PFSK-1 (cell line): ENCODE measurements around the gene CDCP2.

ENCODE experiments used
- FOXP2 ChIP-seq: optimal IDR thresholded peaks from 2 replicates; pipeline ENCODE3; 2011; ENCODE audit warnings: borderline replicate concordance, control low read depth, inconsistent platforms; ENCODE audit not compliant: insufficient read depth; ENCODE audit errors: extremely low read length, extremely low read depth
- POLR2AphosphoS5 ChIP-seq: IDR thresholded peaks from 2 replicates; pipeline ENCODE4 v1.6.1; 2012; ENCODE audit warnings: low read depth, mild to moderate bottlenecking, control low read depth, low read length, moderate library complexity
- REST ChIP-seq, 2 experiments: IDR thresholded peaks; 2 replicates each; pipeline versions ENCODE4 v1.6.1 to v1.8.0; 2011 to 2012; ENCODE audit warnings: low read depth in 2 of 2, low read length in 2 of 2, control low read depth in 1 of 2, inconsistent platforms in 1 of 2, mild to moderate bottlenecking in 1 of 2, moderate library complexity in 1 of 2; ENCODE audit not compliant: insufficient read depth in 1 of 2
- SIN3A ChIP-seq: IDR thresholded peaks from 2 replicates; pipeline ENCODE4 v1.6.1; 2012; ENCODE audit warnings: mild to moderate bottlenecking, low read length, moderate library complexity, borderline replicate concordance; ENCODE audit not compliant: insufficient read depth
- TAF1 ChIP-seq: IDR thresholded peaks from 2 replicates; pipeline ENCODE4 v1.6.1; 2012; ENCODE audit warnings: low read length, control low read depth, borderline replicate concordance; ENCODE audit not compliant: insufficient read depth

GRCh38 chr1:54163573-54163972 lies 10.8 kb upstream of the CDCP2 start:
- TF ChIP-seq SIN3A (no peak), REST (IDR thresholded peaks at IDR 0.05; ENCODE audit: insufficient read depth in 1 of 2, low read depth in 2 of 2, low read length in 2 of 2) (no peak), POLR2AphosphoS5 (no peak), TAF1 (no peak), FOXP2 (no peak)
